COLO829 (cell line): ENCODE results near the gene SEMA3C.
"Not testable (repeated sequence)": the region's sequence is repeated elsewhere in the genome, so short reads cannot be mapped to it uniquely, and the experiment has no call there.

Source experiments
- DNase-seq: peaks from one replicate; pipeline ENCODE4 v3.0.0; 2012; ENCODE audit warnings: low spot score

SEMA3C gene

DNA sequence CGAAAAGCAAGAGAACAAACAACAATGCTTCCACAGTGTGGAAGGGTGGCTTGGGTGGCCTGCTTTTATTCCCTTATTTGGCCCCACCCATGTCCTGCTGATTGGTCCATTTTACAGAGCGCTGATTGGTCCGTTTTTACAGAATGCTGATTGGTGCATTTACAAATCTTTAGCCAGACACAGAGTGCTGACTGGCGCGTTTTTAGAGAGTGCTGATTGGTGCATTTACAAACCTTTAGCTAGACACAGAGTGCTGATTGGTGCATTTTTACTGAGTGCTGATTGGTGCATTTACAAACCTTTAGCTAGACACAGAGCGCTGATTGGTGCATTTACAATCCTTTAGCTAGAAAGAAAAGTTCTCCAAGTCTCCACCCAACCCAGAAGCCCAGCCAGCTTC, 8.1 kb upstream of the SEMA3C start:
- not testable (repeated sequence) for DNase-seq

DNA sequence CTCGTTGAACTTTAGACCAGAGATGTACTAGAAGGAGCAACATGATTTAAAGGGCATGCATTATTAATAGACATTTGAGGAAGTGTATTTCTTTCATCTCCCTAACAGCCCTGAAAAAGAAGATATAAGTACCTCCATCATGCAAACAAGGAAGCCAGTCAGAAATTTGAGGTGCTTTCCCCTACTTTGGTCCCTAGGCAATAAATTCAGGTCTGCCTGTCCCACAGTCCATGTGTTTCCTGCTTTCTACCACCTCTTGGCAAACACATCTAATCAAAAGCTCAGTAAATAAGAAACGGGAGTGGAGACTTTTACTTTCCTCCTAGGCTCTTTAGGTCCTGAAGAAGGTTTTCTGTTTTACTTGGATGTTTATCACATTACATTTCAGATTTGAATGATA, 5.2 kb upstream of the SEMA3C start:
- DNase-seq, result no peak

DNA sequence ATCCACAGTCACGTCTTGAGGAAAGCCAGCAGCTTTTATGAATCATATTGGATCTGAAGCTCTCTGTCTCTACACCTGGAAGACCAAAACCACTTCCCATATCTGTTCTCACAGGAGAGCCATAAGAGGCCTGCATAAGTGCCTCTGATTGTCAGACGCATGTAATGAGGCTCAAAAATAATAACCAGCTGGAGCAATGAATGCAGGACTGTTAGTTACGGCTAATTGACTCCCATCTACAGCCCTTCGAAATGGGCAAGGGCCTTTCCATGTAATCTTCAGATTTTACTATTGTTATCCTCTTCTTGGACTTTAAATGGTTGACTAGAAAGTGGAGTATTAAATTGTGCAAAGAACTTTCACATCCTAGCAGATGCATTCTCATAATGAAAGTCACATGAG, 4.4 kb upstream of the SEMA3C start:
- no peak for DNase-seq

DNA sequence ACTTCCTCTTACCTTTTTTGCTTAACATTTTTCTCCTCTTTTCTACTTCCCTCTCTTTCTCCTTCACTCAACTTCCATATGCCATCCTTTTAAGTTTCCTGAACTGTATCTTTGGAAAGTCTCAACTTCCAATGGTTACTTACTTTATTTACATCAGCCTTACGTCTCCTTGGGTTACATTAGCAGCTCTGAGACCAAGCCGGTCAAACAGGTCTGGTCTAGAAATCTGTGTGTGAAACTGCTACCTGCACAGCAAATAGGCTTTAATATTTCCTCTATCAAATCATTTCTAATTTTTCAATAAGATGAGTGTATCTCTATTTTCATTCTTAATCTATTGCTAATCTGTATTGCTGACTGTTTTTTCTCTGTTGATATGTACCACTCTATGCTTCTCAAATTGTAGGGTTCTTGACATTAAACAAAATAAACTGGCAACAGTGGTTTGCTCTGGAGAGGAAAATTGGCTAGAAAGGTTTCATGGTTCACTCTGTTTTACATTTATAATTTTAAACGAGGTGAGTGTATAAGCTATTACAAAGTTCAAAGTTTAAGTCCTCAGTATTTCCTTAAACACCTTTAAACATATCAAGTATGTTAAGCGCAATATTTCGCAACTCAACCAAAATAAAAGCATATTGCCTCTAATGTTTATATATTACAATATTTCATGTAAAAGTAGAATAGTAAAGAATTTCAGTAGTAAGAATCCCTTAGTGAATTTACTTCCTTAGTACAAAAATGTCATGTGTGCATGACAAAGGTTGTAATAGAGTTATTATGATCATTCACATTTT, 3.6 kb upstream of the SEMA3C start:
- no peak for DNase-seq

DNA sequence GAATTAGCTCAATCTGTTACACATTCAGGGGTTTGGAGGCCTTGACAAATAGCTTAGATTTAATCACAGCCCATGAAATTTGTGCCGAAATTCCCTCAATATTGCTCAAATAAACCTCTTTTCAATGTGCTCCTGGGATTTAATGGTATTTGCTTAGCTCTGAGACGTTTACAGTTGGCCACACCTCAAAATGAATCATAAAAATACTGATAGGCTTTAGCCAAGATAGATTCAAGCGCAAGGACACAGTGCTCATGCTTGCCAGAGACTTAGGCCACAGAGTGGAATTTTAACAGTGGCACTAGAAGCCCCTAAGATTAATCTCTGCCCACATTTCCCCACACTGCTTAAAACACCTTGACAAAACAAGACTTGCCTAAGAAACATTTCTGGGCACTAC, 2.3 kb upstream of the SEMA3C start:
- no peak for DNase-seq

DNA sequence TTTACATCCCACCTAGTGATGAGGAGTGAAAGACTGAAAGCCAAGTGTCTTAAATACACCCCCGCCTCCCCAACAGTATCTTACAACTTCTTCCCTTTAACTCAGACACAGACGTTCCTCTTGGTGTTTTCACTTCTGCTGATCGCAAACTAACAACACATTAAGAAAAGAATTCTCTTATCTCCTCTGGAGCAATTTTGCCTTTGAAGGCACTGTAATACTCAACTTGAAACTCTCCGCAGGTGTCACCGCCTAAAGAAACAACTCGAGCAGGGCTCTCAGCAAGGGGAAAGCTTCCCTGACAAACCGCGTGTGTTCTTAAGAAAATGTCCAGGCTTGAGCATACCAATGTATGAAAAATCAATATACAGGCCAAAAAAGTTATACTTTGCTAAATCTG, 452 bp downstream of the SEMA3C start:
- DNase-seq, result no peak

DNA sequence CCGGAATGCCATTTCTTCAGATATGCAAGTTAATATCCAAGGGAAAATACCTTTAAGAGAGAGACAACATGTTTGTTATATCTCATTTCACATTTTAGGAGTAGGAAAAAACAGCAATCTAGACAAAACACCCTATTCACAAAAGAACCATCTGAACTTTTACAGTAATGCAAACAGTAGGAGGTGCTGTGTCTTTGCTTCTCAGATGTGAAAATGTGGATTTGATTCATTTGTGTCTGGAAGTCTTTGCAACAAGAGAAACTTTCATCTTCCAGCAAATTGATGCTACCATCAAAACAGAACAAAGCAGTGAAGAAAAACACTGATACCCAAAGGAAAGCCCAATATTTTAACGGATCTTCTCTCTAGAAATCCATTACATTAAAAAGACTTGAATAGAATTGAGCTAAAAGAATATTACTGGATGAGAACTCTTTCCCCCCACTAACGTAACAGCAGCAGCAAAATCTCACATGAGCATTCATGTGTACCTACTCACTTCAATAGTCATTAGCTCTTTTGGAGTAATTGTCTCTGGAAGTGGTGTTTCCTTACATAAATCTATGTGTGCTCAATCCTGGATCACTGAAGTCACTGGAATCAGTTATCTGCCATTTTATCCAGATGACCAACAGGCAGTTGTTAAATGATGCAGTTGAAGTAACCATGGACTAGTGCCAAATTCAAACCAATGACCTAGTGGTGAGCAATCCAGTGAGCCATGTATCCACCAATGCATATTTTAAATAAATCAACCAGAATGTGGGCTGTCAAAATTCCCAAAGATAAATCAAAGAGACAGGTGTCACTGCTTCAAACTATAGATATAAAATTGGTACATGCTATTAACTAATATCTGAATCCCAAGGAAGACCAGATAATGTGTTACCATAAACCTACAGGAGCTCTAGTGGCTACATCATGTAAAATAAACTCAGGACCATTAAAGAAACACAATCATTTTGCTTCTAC, 1.8 kb downstream of the SEMA3C start:
- DNase-seq, result peak; percentile 66

DNA sequence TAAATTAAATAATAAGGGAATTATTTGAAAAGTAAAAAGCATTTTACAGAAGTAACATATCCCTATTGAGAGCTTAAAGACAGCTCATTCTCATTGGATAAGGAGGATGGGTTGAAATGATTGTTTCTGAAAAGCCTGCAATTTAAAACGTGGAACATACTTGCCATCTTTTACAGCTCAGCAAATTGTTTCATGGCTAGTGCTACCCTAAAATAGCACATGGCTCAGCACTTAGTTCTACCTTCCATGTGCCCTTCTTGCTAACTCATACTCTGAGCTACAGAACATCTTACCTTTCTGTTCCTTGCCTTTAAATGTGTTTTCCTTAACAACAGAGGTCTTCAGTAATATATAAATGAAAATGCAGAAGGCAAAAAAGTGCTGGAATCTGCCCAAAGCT, 8.6 kb downstream of the SEMA3C start:
- no peak for DNase-seq

DNA sequence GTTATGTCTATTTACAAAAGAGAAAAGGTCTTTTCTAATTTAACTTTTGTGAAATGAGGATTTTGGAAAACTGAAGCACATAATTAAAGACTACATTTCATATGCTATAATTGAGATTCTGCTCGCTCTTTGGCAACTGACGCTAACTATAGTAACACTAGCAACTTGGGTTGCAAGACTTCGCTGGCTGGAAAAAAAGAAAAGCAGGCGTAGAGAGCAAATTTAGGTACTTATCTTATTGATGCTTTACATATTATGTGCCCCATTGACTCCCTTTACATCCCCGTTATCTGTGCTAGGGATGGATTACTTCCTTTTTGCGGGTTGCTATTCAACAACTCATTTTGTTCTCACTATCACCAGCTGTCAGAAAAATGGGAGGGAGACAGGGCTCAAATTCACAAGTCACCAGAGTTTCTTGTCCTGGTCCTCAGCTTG, 10.5 kb downstream of the SEMA3C start:
- no peak for DNase-seq

DNA sequence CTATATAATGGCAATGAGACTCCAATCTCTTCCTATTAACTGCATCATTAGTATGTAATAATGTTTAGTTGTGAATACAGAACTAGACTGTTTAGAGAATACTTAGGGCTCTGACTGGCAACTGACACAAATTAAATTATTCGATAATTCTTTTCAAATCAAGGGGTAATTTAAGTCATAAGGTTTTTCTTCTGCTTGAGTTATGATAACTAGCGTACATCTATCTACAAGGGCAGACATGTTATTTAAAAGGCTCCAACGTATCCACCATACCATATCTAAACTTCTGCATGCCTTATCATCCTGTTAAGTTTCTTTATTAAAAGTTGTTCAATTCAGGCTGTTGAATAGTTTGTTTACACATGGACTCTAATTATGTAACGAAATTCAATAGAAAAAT, 11.2 kb downstream of the SEMA3C start:
- DNase-seq, result no peak

DNA sequence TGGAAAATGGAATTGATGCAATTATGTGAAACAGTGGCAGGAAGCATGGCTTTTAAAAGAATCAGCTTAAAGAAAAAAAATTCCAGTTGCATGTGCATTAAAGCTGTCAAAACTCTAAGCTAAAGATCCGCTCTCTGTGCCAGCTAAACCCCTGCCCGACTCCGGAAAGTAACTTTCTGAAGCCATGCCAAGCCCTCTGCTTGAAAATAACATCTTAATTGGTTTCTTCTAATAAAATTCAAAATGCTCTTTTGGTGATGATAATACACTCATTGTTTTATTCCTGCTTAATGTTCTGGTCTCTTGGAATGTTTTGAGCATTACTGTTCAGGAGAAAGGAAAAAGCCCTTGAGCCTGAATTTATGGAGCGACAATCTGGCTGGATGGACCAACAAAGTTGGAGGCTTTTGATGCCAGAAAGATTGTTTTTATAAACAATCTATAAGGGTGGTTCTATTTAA, 11.7 kb downstream of the SEMA3C start:
- peak; percentile 89 for DNase-seq

DNA sequence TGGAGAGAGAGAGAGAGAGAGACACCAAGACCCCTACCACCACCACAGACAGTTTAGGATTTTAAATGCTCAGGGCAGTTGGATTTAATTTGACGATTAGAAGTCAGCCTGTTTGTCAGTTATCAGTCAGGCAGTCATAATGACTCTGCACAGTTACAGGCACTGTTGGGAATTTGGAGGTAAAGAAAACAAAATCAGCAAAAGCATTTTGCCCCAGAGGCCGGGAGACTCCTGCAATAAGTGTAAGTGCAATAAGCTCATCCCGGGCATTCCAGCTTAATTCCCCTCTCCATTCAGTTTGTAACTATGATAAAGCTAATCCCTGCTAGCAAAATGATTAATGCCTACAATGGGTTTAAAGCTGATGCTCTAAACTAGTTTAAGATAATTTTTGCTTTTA, 13.5 kb downstream of the SEMA3C start:
- no peak for DNase-seq

DNA sequence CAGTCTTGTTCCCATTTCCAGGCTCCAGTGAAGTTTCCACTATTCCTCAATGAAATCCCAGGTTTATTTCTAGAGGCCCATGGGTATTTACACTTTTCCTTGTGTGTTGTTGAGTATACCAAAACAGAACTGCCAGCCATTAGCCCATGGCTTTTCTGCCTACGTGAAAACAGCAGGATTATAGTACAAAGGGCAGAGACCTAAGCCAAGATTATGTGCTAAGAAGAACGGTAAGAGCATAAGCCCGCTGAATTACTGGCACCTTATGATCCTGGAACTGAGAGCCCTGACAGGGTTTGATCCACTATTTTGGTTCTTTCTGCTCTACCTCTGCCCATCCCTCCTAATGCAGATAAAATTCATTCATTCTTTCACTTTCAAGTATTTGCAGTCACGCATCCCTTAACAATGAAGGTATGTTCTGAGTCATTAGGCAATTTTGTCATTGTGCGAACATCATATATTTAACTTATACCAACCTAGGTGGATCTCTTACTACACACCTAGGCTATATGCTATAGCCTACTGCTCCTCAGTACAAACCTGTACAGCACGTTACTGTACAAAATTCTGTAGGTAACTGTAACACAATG, 16.0 kb downstream of the SEMA3C start:
- no peak for DNase-seq

DNA sequence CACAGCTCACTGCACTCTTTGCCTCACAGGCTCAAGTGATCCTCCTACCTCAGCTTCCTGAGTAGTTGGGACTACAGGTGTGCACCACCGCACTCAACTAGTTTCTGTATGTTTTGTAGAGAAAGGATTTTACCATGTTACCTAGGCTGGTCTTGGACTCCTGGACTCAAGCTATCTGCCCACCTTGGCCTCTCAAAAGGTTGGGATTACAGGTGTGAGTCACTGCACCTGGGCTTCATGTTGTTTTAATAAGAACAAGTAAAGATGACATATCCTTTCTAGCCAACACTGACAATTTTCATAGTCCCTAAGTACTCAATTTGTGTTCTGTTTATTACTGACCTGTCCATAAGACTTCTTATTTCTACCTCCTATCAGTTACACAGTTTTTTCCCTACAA, 16.8 kb downstream of the SEMA3C start:
- DNase-seq, result no peak

DNA sequence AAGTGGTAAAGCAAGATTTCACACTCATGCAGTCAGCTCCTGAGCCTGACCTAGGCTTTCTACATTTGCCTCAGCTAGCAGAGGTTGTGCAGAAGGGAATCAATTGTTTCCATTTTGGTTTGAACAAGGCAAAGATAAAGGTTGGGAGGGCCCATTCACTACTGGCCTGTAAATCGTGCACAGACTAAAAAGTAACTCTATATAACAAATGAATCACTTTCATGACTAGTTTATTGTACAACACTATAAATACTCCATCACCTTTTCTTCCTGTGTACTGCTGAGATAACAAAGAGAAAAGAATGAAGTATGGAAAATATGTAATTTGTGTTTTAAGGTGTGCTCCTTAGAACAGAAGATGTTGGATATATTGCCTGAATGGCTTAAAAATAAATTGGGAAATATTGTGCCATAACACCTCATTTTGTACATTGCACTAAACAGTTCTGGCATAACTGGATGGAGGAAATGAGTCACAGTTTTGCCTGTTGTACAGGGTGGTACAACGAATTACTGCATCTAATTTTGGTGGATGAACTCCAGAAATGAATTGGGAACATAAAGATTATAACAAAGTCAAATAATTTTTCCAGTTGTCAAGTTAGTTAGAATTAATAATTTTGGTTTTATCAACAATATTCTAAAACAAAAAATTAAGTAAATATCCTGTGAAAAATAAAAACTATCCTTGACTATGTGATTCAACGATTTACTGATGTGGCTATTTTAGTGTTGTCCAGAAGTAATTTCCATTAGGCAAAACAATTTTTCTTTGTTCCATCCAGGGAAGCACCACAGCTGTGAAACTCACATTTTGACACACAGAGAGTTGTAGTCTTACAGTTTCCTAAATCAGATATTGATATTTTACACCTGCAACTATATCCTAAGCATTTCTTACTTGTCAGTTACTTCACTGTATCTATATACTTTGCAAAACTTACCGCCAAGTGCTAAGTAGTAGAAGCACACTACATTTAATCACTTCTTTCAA, 18.0 kb downstream of the SEMA3C start:
- no peak for DNase-seq

DNA sequence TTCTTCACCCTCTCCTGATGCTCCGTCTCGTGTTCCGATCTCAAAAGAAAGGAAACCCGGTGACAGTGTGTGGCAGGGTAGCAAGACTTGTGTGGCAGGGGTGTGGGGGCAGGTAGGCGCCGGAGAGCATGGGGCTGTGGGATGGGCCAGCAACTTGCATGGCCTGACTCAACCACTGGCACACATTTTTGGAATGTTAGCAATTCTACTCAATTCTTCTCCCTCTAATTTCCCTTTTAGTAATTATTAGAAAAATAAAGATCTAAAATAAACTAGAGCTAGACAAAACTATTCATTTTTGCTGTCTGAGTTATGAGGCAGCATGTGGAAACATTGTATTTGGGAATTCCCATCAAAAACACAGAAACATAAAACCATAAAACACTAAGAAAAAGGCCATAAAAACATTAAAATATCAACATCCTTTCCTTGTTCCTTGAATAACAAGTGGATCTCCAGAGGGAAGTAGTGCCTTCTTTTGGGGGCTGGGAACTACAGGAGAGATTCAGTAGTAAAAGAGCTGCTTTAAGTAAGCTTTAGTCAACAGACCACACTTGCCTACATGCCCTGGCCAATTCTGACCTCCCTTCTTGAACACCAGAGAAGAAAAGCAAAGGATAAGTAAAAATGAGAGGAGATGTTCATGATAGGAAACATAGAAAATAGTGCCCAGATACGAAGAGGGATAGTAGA, 21.8 kb downstream of the SEMA3C start:
- no peak for DNase-seq

DNA sequence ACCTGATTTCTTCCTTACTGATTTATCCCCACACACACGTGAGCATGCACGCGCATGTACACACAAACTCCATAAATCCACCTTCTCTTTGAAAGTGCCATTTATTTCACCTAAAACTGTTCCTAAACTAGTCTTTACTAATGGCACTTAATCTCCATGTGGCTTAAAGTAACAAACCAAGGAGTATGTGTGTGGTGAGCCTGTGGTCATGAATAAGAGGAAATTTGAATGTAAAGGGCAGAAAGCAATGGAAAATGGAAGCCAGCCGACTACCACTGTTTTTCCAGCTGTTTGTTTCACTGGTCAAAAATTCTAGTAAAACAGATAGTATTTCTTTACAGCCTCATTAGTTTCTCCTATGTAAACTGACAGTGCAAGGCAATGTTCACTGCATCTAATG, 23.8 kb downstream of the SEMA3C start:
- DNase-seq, result no peak

DNA sequence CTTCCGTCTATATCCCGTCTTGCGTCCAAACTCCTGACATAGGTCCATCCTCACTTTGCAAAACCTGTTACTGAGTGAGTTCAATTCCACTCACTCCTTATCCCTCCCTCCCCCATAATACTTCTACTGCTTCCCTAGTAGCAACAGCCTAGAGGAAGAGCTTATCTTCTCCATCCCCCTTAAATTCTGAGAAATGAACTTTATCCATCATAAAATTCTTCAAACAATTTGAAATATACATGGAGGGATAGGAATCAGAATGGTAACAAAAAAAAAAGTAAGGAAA, 27.6 kb downstream of the SEMA3C start:
- DNase-seq, result no peak

DNA sequence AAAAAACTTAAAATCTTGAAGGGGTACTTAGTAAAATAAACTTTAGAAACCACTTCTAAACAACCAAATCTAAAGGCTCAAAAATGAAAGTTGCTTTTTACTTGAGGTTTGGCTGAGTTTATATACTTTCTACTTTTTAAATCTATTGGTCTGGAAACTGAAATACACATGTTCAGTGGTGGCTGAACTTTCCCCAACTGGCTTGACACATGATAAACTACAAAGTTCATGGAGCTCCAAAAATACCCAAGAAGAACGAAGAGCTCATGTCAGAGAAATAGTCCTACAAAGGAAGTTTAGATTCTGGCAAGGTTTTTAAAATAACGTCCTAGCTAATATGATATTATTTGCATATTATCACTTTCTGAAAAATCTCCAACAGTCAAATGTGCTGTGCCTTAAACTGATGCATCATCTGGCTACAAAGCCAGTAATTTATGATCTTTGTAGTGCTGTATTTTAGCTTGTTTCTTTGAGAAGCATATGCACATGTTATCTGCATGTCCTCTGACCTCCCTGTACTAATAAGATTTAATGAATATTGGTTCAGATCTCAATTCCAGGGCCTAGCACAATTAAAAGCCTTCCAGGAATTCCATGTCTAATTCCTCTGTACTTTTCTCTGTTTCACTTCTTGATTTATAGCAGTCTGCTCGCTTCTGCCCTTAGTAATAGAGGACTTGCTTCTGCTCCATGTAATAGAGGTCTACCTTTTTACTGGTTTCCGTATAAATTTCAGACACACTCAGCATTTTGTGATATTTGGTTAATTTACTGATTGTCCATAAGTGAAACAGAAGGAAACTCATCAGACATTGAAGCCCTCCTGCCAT, 28.2 kb downstream of the SEMA3C start:
- DNase-seq, result no peak

DNA sequence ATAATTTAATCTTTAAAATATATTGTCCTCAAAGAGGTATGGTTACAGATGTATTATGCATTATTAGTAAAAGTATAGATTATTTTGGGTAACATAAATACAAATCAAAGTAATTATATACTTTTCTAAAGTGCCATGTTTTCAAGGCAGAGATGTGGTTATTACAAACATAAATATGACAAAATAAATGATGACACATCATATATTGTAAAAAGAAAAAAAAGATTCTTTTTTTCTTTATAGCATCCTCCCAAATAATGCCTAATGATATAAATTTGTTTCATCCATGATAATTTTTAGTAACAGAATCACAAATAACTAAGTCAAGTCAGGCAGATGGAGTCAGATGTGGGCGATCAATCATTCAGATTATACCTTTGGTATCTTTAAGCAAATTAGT, 29.3 kb downstream of the SEMA3C start:
- no peak for DNase-seq
